Thyroid gland (tissue), 4 donors: ENCODE data around the gene RNF213. TPM values are rescaled to one million over a fixed set of nuclear protein-coding genes. Genes with fewer than 3 reads are reported as not detected.
"Not testable (repeated sequence)": the region's sequence is repeated elsewhere in the genome, so short reads cannot be mapped to it uniquely, and the experiment has no call there.

Source experiments
- DNase-seq, 2 donors: peaks; one replicate each; pipeline ENCODE4 v3.0.0-alpha.2; 2019
- H3K27ac ChIP-seq, 3 donors: fragments of 200-600 bp; sonication (generic); 1 replicate in 2 of 3; 2 replicates in 1 of 3; pipeline ENCODE4 v1.5.1; 2016 to 2019; ENCODE audit warnings: mild to moderate bottlenecking in 1 of 3, moderate library complexity in 1 of 3
- H3K27me3 ChIP-seq: fragments of 200-600 bp; sonication (generic); one replicate; pipeline ENCODE4 v1.5.1; 2019
- H3K36me3 ChIP-seq, 2 donors: fragments of 200-600 bp; sonication (generic); one replicate each; pipeline ENCODE4 v1.5.1; 2016 to 2019
- H3K4me1 ChIP-seq, 2 donors: fragments of 200-600 bp; sonication (generic); one replicate each; pipeline ENCODE4 v1.5.1; 2017 to 2019
- H3K4me3 ChIP-seq, 3 donors: fragments of 200-600 bp; sonication (generic); replicated peaks in 1 of 3; 1 replicate in 2 of 3; 2 replicates in 1 of 3; pipeline ENCODE4 v1.5.1; 2016; ENCODE audit warnings: mild to moderate bottlenecking in 1 of 3
- H3K9me3 ChIP-seq: fragments of 200-600 bp; sonication (generic); one replicate; pipeline ENCODE4 v1.5.1; 2017
- POLR2A ChIP-seq, 2 donors: fragments of 450-650 bp; IDR thresholded peaks; one replicate each; pipeline ENCODE4 v1.6.1; 2017; ENCODE audit warnings: antibody characterized with exemption in 2 of 2, mild to moderate bottlenecking in 2 of 2, moderate library complexity in 1 of 2
- WGBS, 2 donors: methylation state at CpG; one replicate each; pipeline ENCODE4 v1.1.5; 2017; 5-methylcytosine and 5-hydroxymethylcytosine counted together
- intact Hi-C: fragments of 100-400 bp; cut with DNase I; formaldehyde crosslinking; loops from one replicate; pipeline ENCODE4 v1.15.1; 2023
- total RNA-seq, 4 donors: library from RNA; depleted of rRNA; stranded (reverse); fragments of >200 nt; gene quantifications; one replicate each; pipeline ENCODE4 v1.2.3, GENCODE V29; 2016
- TF ChIP-seq, protein P1 (sequence below), 6 experiments: fragments of 200-600 bp in 3 of 6; fragments of 450-650 bp in 3 of 6; sonication (generic) in 3 of 6; IDR thresholded peaks; one replicate each; pipeline ENCODE4 v1.5.1; 2016 to 2019; ENCODE audit warnings: antibody characterized with exemption in 6 of 6, mild to moderate bottlenecking in 2 of 6, inconsistent platforms in 1 of 6, moderate library complexity in 1 of 6

The RNF213 gene
- total RNA-seq, 4 donors from 2014 or later: 107 to 245 (median 187) TPM

DNA sequence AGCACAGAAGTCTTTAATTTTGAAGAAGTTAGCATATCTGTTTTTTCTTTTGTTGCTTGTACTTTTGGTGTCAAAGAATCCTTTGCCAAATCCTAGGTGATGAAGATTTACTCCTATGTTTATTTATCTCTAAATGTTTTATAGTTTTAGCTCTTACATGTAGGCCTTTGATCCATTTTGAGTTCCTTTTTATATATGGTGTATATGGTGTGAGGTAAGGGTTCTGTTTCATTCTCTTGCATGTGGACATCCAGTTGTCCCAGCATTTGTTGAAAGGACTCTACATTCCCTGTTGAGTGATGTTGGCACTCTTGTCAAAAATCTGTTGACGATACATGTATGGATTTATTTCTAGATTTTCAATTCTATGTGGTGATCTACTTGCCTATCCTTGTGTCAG is 62.2 kb downstream of the RNF213 start:
- Histone ChIP-seq H3K36me3 (peaks cover 67 to 81% of the 10 kb centered on the region in 2 donors), H3K4me1 (no peaks in the 10 kb centered on the region), H3K9me3 (no peaks in the 10 kb centered on the region), H3K27ac (no peak overlapping the region), H3K4me3 (no peak overlapping the region), H3K27me3 (no peaks in the 10 kb centered on the region)
- intact Hi-C loops: no loop called here
- 98 to 100% methylated on average over 1 of the region's 1 CpG for WGBS, 2 donors
- no peak for TF ChIP-seq POLR2A (IDR thresholded peaks at IDR 0.05)
- TF ChIP-seq, protein P1, sequence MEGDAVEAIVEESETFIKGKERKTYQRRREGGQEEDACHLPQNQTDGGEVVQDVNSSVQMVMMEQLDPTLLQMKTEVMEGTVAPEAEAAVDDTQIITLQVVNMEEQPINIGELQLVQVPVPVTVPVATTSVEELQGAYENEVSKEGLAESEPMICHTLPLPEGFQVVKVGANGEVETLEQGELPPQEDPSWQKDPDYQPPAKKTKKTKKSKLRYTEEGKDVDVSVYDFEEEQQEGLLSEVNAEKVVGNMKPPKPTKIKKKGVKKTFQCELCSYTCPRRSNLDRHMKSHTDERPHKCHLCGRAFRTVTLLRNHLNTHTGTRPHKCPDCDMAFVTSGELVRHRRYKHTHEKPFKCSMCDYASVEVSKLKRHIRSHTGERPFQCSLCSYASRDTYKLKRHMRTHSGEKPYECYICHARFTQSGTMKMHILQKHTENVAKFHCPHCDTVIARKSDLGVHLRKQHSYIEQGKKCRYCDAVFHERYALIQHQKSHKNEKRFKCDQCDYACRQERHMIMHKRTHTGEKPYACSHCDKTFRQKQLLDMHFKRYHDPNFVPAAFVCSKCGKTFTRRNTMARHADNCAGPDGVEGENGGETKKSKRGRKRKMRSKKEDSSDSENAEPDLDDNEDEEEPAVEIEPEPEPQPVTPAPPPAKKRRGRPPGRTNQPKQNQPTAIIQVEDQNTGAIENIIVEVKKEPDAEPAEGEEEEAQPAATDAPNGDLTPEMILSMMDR (IDR thresholded peaks at IDR 0.05): no peak
- no peak for DNase-seq

DNA sequence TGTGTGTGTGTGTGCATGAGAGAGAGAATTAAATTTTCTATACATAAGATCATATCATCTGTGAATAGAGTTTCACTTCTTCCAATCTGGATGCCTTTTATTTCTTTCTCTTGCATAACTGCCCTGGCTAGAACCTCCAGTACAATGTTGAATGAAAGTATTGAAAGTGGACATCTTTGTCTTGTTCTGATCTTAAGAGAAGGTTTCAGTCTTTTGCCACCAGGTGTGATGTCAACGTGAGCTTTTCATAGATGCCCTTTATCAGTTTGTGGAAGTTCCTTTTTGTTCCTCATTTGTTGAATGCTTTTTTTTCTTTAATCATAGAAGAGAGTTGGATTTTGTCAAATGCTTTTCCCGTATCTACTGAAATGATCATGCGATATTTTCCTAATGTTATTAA is 63.3 kb downstream of the RNF213 start:
- Histone ChIP-seq H3K36me3 (peaks cover 72 to 85% of the 10 kb centered on the region in 2 donors), H3K27me3 (no peaks in the 10 kb centered on the region), H3K4me3 (no peak overlapping the region), H3K4me1 (no peaks in the 10 kb centered on the region), H3K9me3 (no peaks in the 10 kb centered on the region), H3K27ac (no peak overlapping the region)
- 93 to 97% methylated on average over 3 of the region's 3 CpGs for WGBS, 2 donors
- intact Hi-C loops: no loop called here
- DNase-seq: no peak
- no peak for TF ChIP-seq POLR2A (IDR thresholded peaks at IDR 0.05)
- TF ChIP-seq, protein P1 (IDR thresholded peaks at IDR 0.05): no peak

DNA sequence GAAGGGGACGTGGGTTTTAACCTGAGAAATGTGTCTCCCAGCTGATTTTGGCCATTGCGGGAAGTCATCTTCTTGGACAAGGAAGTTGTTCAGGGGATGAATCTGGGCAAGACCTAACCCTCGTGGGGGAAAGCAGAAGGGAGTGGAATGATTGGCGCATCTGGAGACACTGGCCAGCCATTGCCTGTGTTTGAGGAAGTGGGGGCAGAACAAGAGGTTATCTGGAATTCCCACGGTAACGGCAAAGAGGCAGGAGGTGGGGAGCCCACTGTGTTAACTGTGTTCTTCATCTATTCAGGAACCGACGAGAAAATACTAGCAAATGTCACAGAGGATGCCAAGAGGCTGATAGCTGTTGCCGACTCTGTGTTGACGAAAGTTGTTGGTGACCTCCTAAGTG is 66.9 kb downstream of the RNF213 start:
- TF ChIP-seq, protein P1 (IDR thresholded peaks at IDR 0.05): no peak
- TF ChIP-seq POLR2A (IDR thresholded peaks at IDR 0.05): no peak
- no peak for DNase-seq
- no peak overlapping the region for H3K4me3 ChIP-seq
- no peaks in the 10 kb centered on the region for H3K9me3 ChIP-seq
- H3K36me3 ChIP-seq: peaks cover 70 to 84% of the 10 kb centered on the region in 2 donors
- WGBS, 2 donors: 81 to 87% methylated on average over 10 of the region's 10 CpGs
- no peak overlapping the region for H3K27ac ChIP-seq
- intact Hi-C loops: no loop called here
- H3K4me1 ChIP-seq: no peaks in the 10 kb centered on the region
- no peaks in the 10 kb centered on the region for H3K27me3 ChIP-seq

DNA sequence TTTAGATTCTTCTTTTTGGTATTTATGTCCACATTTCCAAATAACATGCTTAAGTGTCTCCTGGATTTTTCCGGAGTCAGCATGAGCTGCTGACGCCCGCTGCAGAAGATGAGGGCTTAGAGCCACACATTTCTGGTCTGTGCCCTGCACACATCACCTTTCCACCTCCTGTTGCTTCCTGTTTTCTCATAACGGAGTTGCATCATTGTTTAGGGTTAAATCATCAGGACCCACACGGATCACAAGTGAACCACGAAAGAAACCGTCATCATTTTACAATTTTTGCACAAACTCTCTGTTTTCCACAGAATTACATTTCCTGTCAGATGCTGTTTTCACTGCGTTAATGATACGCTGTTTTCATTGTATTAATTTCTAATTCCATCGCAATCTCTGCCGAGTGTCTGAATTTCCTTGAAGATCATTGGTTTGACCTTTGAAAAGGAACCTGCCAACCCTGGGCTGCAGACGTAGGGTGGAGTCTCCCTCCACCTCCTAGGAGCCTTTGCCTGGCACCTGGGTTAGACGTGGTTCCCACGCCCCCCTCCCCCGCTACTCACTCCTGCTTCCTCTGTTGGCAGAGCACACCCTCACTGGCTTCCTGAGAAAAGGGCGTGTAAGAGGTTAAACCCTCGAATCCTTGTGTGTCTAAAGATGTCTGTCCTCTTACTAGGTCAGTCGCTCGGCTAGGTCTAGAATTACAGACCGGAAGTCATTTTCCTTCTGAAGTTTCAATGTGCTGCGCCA is 68.2 kb downstream of the RNF213 start:
- WGBS, 2 donors: 86 to 88% methylated on average over 21 of the region's 21 CpGs
- Histone ChIP-seq H3K4me3 (no peak overlapping the region), H3K27me3 (no peaks in the 10 kb centered on the region), H3K36me3 (peaks cover 82 to 86% of the 10 kb centered on the region in 2 donors), H3K27ac (no peak overlapping the region), H3K9me3 (no peaks in the 10 kb centered on the region), H3K4me1 (no peaks in the 10 kb centered on the region)
- intact Hi-C loops: no loop called here
- DNase-seq: no peak
- TF ChIP-seq POLR2A (IDR thresholded peaks at IDR 0.05): no peak
- TF ChIP-seq, protein P1 (IDR thresholded peaks at IDR 0.05): no peak

DNA sequence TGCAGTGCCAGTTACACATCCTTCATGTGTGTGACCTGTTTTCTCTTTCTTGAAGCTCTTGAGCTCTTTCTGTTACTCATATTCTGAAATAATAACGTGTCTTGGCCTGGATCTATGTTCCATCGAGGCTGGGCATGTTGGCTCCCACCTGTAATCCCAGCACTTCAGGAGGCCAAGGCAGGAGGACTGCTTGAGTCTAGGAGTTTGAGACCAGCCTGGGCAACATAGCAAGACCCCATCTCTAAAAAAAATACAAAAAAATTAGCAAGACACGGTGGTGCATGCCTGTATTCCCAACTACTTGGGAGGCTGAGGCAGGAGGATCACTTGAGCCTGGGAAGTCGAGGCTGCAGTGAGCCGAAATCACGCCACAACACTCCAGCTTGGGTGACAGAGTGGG is 68.8 kb downstream of the RNF213 start:
- H3K4me3 ChIP-seq, H3K27ac ChIP-seq, intact Hi-C loops, DNase-seq, H3K4me1 ChIP-seq, H3K27me3 ChIP-seq, H3K9me3 ChIP-seq: not testable (repeated sequence)
- WGBS, 2 donors: 77 to 99% methylated on average over 6 of the region's 6 CpGs
- peaks cover 86 to 92% of the 10 kb centered on the region in 2 donors for H3K36me3 ChIP-seq
